ENCODE results near the gene CCDC120.

GRCh38 chrX:49043220-49043986, 15.4 kb upstream of the CCDC120 start, which contains the start of gene TFE3:
- TF ChIP-seq CHD2 (IDR thresholded peaks at IDR 0.05; ENCODE audit: low read length, partially characterized antibody) (no peak), CTCF (IDR thresholded peaks at IDR 0.05) (peak; percentile 62), NRF1 (IDR thresholded peaks at IDR 0.05; ENCODE audit: low read depth, low read length) (peak; percentile 88), NFIC (IDR thresholded peaks at IDR 0.05; ENCODE audit: borderline replicate concordance) (no peak), EZH2phosphoT487 (IDR thresholded peaks at IDR 0.05; ENCODE audit: borderline replicate concordance, low read depth) (no peak), RXRA (IDR thresholded peaks at IDR 0.05; ENCODE audit: borderline replicate concordance, low read depth) (no peak), USF1 (IDR thresholded peaks at IDR 0.05; ENCODE audit: borderline replicate concordance, low read depth) (no peak)

All from SK-N-SH (cell line).